K562 (cell line): ENCODE data around the gene TMPRSS6. TPM values are rescaled to one million over a fixed set of nuclear protein-coding genes. Genes with fewer than 3 reads are reported as not detected.

Experiments
- ATAC-seq: fragments of 200-7000 bp; cut with Tn5 transposase; 3 replicates; pipeline ENCODE4 v1.9.1; 2020; ENCODE audit warnings: moderate library complexity
- BruUV-seq: library from RNA; stranded (reverse); fragments of 400-500 nt; replicated peaks from 2 replicates; lab custom pipeline; 2021; lab: Mats Ljungman, UMichigan
- CTCF ChIA-PET: fragments of 300-600 bp; formaldehyde crosslinking; extraction: SDS; loops from one replicate; lab custom pipeline; 2021; ENCODE audit warnings: low intra/inter-chr PET ratio; lab: Yijun Ruan, JAX
- POLR2A ChIA-PET: fragments of 300-600, 350-650 bp; sonication (Branson Sonifier 250); formaldehyde crosslinking; extraction: SDS; loops from one replicate; lab custom pipeline; 2021; ENCODE audit warnings: antibody characterized with exemption, inconsistent platforms; lab: Yijun Ruan, JAX
- DNase-seq, 4 experiments: peaks; one replicate each; pipeline versions ENCODE4 v3.0.0 to v3.0.0-alpha.2; 2011 to 2018; ENCODE audit warnings: low spot score in 3 of 4, mixed read lengths in 3 of 4; ENCODE audit errors: extremely low read depth in 1 of 4
- FAIRE-seq: peaks from 2 replicates; lab custom pipeline; 2011; peaks lifted over from hg19 to GRCh38; lab: Jason Lieb, UNC
- H2AFZ ChIP-seq: 2 replicates; pipeline ENCODE4 v1.6.0; 2011; ENCODE audit warnings: low read depth, low read length, control low read depth, inconsistent platforms
- H3K27ac ChIP-seq: fragments of 200-600 bp; 3 replicates; pipeline ENCODE4 v1.8.0; 2011; ENCODE audit warnings: low read depth, mild to moderate bottlenecking, control low read depth, inconsistent platforms, low read length, moderate library complexity, mixed read lengths; ENCODE audit errors: extremely low read depth
- H3K27me3 ChIP-seq, 2 experiments: fragments of 300-600 bp in 1 of 2; 2 replicates in 1 of 2; 3 replicates in 1 of 2; pipeline versions ENCODE4 v1.6.0 to v1.8.0; 2011; ENCODE audit warnings: inconsistent platforms in 2 of 2, low read length in 2 of 2, mild to moderate bottlenecking in 1 of 2, mixed read lengths in 1 of 2, moderate library complexity in 1 of 2; ENCODE audit not compliant: control insufficient read depth in 2 of 2, insufficient read depth in 2 of 2
- H3K36me3 ChIP-seq: fragments of 300-600 bp; 3 replicates; pipeline ENCODE4 v1.8.0; 2011; ENCODE audit warnings: mild to moderate bottlenecking, low read length, inconsistent platforms; ENCODE audit not compliant: control insufficient read depth, insufficient read depth
- H3K4me1 ChIP-seq, 2 experiments: fragments of 200-600 bp in 1 of 2; replicated peaks in 1 of 2; 2 replicates in 1 of 2; 3 replicates in 1 of 2; pipeline versions ENCODE4 v1.5.1 to v1.8.0; 2011; ENCODE audit warnings: inconsistent platforms in 2 of 2, low read length in 2 of 2, mild to moderate bottlenecking in 1 of 2, mixed read lengths in 1 of 2, moderate library complexity in 1 of 2; ENCODE audit not compliant: control insufficient read depth in 2 of 2, insufficient read depth in 2 of 2
- H3K4me2 ChIP-seq: 2 replicates; pipeline ENCODE4 v1.6.1; 2011; ENCODE audit warnings: low read length, control low read depth, inconsistent platforms, mixed read lengths; ENCODE audit not compliant: insufficient read depth
- H3K4me3 ChIP-seq: fragments of 200-600 bp; sonication (generic), shearing (Covaris generic); 2 replicates; pipeline ENCODE4 v1.5.1; 2016; ENCODE audit warnings: control low read depth, inconsistent platforms
- H3K79me2 ChIP-seq: fragments of 200-600 bp; 3 replicates; pipeline ENCODE4 v1.8.0; 2011; ENCODE audit warnings: low read length, inconsistent platforms; ENCODE audit not compliant: control insufficient read depth, insufficient read depth
- H3K9ac ChIP-seq, 2 experiments: 2 replicates each; pipeline versions ENCODE4 v1.6.0 to v1.6.1; 2011; ENCODE audit warnings: low read depth in 2 of 2, low read length in 2 of 2, control low read depth in 1 of 2, inconsistent platforms in 1 of 2, mild to moderate bottlenecking in 1 of 2, mixed read lengths in 1 of 2; ENCODE audit not compliant: insufficient read depth in 1 of 2
- H3K9me1 ChIP-seq: one replicate; pipeline ENCODE4 v1.6.0; 2011; ENCODE audit warnings: inconsistent platforms, mild to moderate bottlenecking, low read length, moderate library complexity; ENCODE audit not compliant: control insufficient read depth, insufficient read depth
- H3K9me3 ChIP-seq: replicated peaks from 2 replicates; pipeline ENCODE4 v1.5.1; 2011; ENCODE audit warnings: low read depth, low read length, inconsistent platforms; ENCODE audit not compliant: control insufficient read depth, insufficient read depth
- H4K20me1 ChIP-seq: replicated peaks from 2 replicates; pipeline ENCODE4 v1.6.1; 2011; ENCODE audit warnings: low read length, inconsistent platforms, mixed read lengths; ENCODE audit not compliant: control insufficient read depth, insufficient read depth
- GABPA ChIP-seq: fragments of 200-800 bp; sonication (Bioruptor generic); conservative IDR thresholded peaks from 2 replicates; pipeline ENCODE4 v1.6.1; 2016; ENCODE audit warnings: low read depth, missing genetic modification characterization, missing compliant biosample characterization
- HDAC6 ChIP-seq: IDR thresholded peaks from 2 replicates; pipeline ENCODE4 v1.6.1; 2012; ENCODE audit warnings: low read depth, mild to moderate bottlenecking, control low read depth, inconsistent platforms, low read length, moderate library complexity
- HNRNPLL ChIP-seq: fragments of 200-400 bp; formaldehyde crosslinking; IDR thresholded peaks from 2 replicates; pipeline ENCODE4 v1.6.1; 2017; ENCODE audit warnings: low read length, low read depth, mild to moderate bottlenecking; ENCODE audit not compliant: poor library complexity, severe bottlenecking
- L3MBTL2 ChIP-seq: fragments of 450-650 bp; IDR thresholded peaks from 2 replicates; pipeline ENCODE4 v1.6.1; 2016; ENCODE audit warnings: mild to moderate bottlenecking, moderate library complexity
- LEF1 ChIP-seq: fragments of 450-650 bp; IDR thresholded peaks from 2 replicates; pipeline ENCODE4 v1.6.1; 2016; ENCODE audit warnings: mild to moderate bottlenecking
- NBN ChIP-seq: fragments of 450-650 bp; IDR thresholded peaks from 2 replicates; pipeline ENCODE4 v1.6.1; 2016; ENCODE audit warnings: low read depth, mild to moderate bottlenecking
- NFXL1 ChIP-seq: fragments of 450-650 bp; formaldehyde crosslinking; IDR thresholded peaks from 2 replicates; pipeline ENCODE4 v1.4.0; 2021; ENCODE audit warnings: mild to moderate bottlenecking
- PML ChIP-seq: IDR thresholded peaks from 2 replicates; pipeline ENCODE4 v1.6.1; 2012; ENCODE audit warnings: low read length, inconsistent platforms
- POLR2G ChIP-seq: fragments of 200-400 bp; formaldehyde crosslinking; IDR thresholded peaks from 2 replicates; pipeline ENCODE4 v1.6.1; 2017; ENCODE audit warnings: low read depth, mild to moderate bottlenecking, antibody characterized with exemption, low read length, moderate library complexity
- USF2 ChIP-seq: sonication (generic); formaldehyde crosslinking; IDR thresholded peaks from 2 replicates; pipeline ENCODE4 v1.5.0; 2020; ENCODE audit warnings: missing genetic modification reagents
- ZBTB17 ChIP-seq: fragments of 450-650 bp; formaldehyde crosslinking; IDR thresholded peaks from 2 replicates; pipeline ENCODE4 v1.4.0; 2020; ENCODE audit warnings: mild to moderate bottlenecking
- ZNF253 ChIP-seq: fragments of 250-450 bp; sonication (Bioruptor Pico); conservative IDR thresholded peaks from 2 replicates; pipeline ENCODE4 v1.6.1; 2021; ENCODE audit warnings: mild to moderate bottlenecking
- ZNF609 ChIP-seq: sonication (generic); formaldehyde crosslinking; IDR thresholded peaks from 2 replicates; pipeline ENCODE4 v1.8.1; 2023; ENCODE audit warnings: missing genetic modification reagents, mild to moderate bottlenecking, borderline replicate concordance
- ZNF766 ChIP-seq: fragments of 200-800 bp; sonication (Bioruptor generic); conservative IDR thresholded peaks from 2 replicates; pipeline ENCODE4 v1.6.1; 2016; ENCODE audit warnings: missing genetic modification characterization, missing compliant biosample characterization
- ZZZ3 ChIP-seq: fragments of 450-650 bp; IDR thresholded peaks from 2 replicates; pipeline ENCODE4 v1.6.1; 2016; ENCODE audit warnings: antibody characterized with exemption, mild to moderate bottlenecking, moderate library complexity
- WGBS: fragments of 100-300 bp; shearing (Covaris generic); methylation state at CpG from one replicate; pipeline ENCODE4 v1.1.6; 2016; ENCODE audit warnings: low coverage, mixed read lengths; ENCODE audit not compliant: insufficient coverage; ENCODE audit errors: missing lambda C conversion rate; 5-methylcytosine and 5-hydroxymethylcytosine counted together
- in situ Hi-C: fragments of 300-500 bp; cut with MboI; formaldehyde crosslinking; loops from 4 replicates; pipeline ENCODE4 v1.15.0; 2018; ENCODE audit warnings: inconsistent platforms, mixed read lengths
- intact Hi-C: fragments of 100-400 bp; cut with micrococcal nuclease; formaldehyde crosslinking; loops from 2 replicates; pipeline ENCODE4 v1.14.2; 2022
- polyA plus RNA-seq, 8 experiments: library from polyadenylated mRNA; depleted of rRNA in 4 of 8; stranded (reverse) in 5 of 8; unstranded in 3 of 8; fragments of >200 nt; fragmentation: Nextera tagmentation in 2 of 8; fragmentation: Illumina TruSeq in 1 of 8; extraction: Ambion mirVana in 2 of 8; extraction: Trizol in 1 of 8; gene quantifications; 2 replicates each; pipeline versions ENCODE4 v1.2.1 to v1.2.3, GENCODE V29; 2011 to 2014; ENCODE audit warnings: inconsistent platforms in 1 of 8, missing spikeins in 1 of 8
- total RNA-seq, 7 experiments: library from RNA; depleted of rRNA in 6 of 7; stranded (reverse); fragments of >200 nt in 6 of 7; fragmentation: Illumina TruSeq in 2 of 7; extraction: Trizol in 2 of 7; gene quantifications; 2 replicates each; pipeline versions ENCODE4 v1.2.1 to v1.2.3, GENCODE V29; 2011 to 2021; ENCODE audit warnings: low replicate concordance in 1 of 7

Gene TMPRSS6
- total and polyA plus RNA-seq, 9 of the 15 experiments (the other 6 are each of a cell fraction or from before 2014, with no cell fraction given), result 0.03 TPM; not detected in 8

- no peak for FAIRE-seq
- no peaks in the 10 kb centered on the region for H3K79me2 ChIP-seq
- 13% methylated on average over 11 of the region's 17 CpGs for WGBS
- H3K36me3 ChIP-seq, result no peaks in the 10 kb centered on the region
- in situ Hi-C loops, result no loop called here
- no peaks in the 10 kb centered on the region for H3K9me3 ChIP-seq
- DNase-seq, result no peak
- peaks cover 5 to 27% of the 10 kb centered on the region in 2 experiments; a peak in 4 of 5 replicates for H3K4me1 ChIP-seq
- no peak overlapping the region for H3K27ac ChIP-seq
- H3K27me3 ChIP-seq, result peaks cover 0 to 11% of the 10 kb centered on the region in 2 experiments; a peak in 1 of 5 replicates
- ChIA-PET POLR2A (interaction anchor here (0.7 to 1.0 kb wide), 2 partner anchors 9 to 17 kb away, joined by 3 to 4 read pairs; no protein-coding TSS in a partner anchor), CTCF (no interaction called here)
- no peak overlapping the region for H3K4me3 ChIP-seq
- intact Hi-C loops, result no loop called here
- no peaks in the 10 kb centered on the region for H3K9me1 ChIP-seq
- ATAC-seq, result no peak
- H3K4me2 ChIP-seq, result no peak overlapping the region; the same call in 1 of the 2 replicates
- TF ChIP-seq ZZZ3 (no peak), PML (no peak), ZNF766 (CRISPR knock-in tag) (no peak), HDAC6 (no peak), NBN (no peak), HNRNPLL (no peak), ZBTB17 (CRISPR knock-in tag) (no peak), ZNF253 (CRISPR knock-in tag) (no peak), LEF1 (no peak), GABPA (0 out of 2 replicates have a peak, but pooled peaks have one; percentile 36), L3MBTL2 (peak; percentile 39; the same call in 1 of the 2 replicates), NFXL1 (CRISPR knock-in tag) (no peak), ZNF609 (no peak), USF2 (no peak), POLR2G (no peak)
- TF ChIP-seq, all 486 proteins: peak for 2
- Histone ChIP-seq H4K20me1 (no peaks in the 10 kb centered on the region; the same call in 1 of the 2 replicates), H3K9ac (no peak overlapping the region), H2AFZ (no peak overlapping the region)
- no TSS peak for BruUV-seq
Measured at GRCh38 chr22:37145180-37146050, 35.9 kb upstream of the TMPRSS6 start.
